HepG2 (cell line): ENCODE measurements around the gene SULT2A1. TPM values are rescaled to one million over a fixed set of nuclear protein-coding genes. Genes with fewer than 3 reads are reported as not detected.

Experiments
- AHR ChIP-seq: IDR thresholded peaks from 2 replicates; pipeline ENCODE4 v1.6.1; 2018; ENCODE audit warnings: missing genetic modification reagents, missing compliant biosample characterization
- ATAD3A ChIP-seq: sonication (generic); formaldehyde crosslinking; IDR thresholded peaks from 2 replicates; pipeline ENCODE4 v1.4.0; 2020; ENCODE audit warnings: missing genetic modification reagents
- GTF3A ChIP-seq: sonication (generic); formaldehyde crosslinking; conservative IDR thresholded peaks from 2 replicates; pipeline ENCODE4 v1.4.0; 2020; ENCODE audit warnings: mild to moderate bottlenecking, missing genetic modification reagents
- IKZF4 ChIP-seq: sonication (generic); formaldehyde crosslinking; IDR thresholded peaks from 2 replicates; pipeline ENCODE4 v1.5.1; 2020; ENCODE audit warnings: borderline replicate concordance, mild to moderate bottlenecking, low read depth, missing genetic modification reagents; ENCODE audit errors: not compliant biosample characterization
- JUND ChIP-seq: sonication (generic); formaldehyde crosslinking; IDR thresholded peaks from 2 replicates; pipeline ENCODE4 v1.8.0; 2022; ENCODE audit warnings: mild to moderate bottlenecking, missing genetic modification reagents
- MAFG ChIP-seq: sonication (generic); formaldehyde crosslinking; IDR thresholded peaks from 2 replicates; pipeline ENCODE4 v1.5.1; 2020; ENCODE audit warnings: mild to moderate bottlenecking, missing genetic modification reagents
- MIER2 ChIP-seq: IDR thresholded peaks from 2 replicates; pipeline ENCODE4 v1.6.1; 2016; ENCODE audit warnings: missing biosample characterization, missing genetic modification reagents
- PAWR ChIP-seq: sonication (generic); formaldehyde crosslinking; IDR thresholded peaks from 2 replicates; pipeline ENCODE4 v1.4.0; 2020; ENCODE audit warnings: missing genetic modification reagents, mild to moderate bottlenecking, borderline replicate concordance
- PHB2 ChIP-seq: fragments of 450-650 bp; IDR thresholded peaks from 2 replicates; pipeline ENCODE4 v1.6.1; 2018; ENCODE audit not compliant: partially characterized antibody
- POLR2G ChIP-seq: fragments of 200-400 bp; formaldehyde crosslinking; IDR thresholded peaks from 2 replicates; pipeline ENCODE4 v1.6.1; 2018; ENCODE audit warnings: mild to moderate bottlenecking, low read depth, low read length, moderate library complexity
- RORA ChIP-seq: sonication (generic); formaldehyde crosslinking; IDR thresholded peaks from 2 replicates; pipeline ENCODE4 v1.5.0; 2020; ENCODE audit warnings: mild to moderate bottlenecking, missing genetic modification reagents, moderate library complexity
- ZFP41 ChIP-seq: sonication (generic); formaldehyde crosslinking; IDR thresholded peaks from 2 replicates; pipeline ENCODE4 v1.4.0; 2020; ENCODE audit warnings: mild to moderate bottlenecking, missing genetic modification reagents, borderline replicate concordance
- ZNF232 ChIP-seq: sonication (generic); formaldehyde crosslinking; IDR thresholded peaks from 2 replicates; pipeline ENCODE4 v1.4.0; 2020; ENCODE audit warnings: missing genetic modification reagents, borderline replicate concordance
- ZNF296 ChIP-seq: sonication (generic); formaldehyde crosslinking; conservative IDR thresholded peaks from 2 replicates; pipeline ENCODE4 v1.5.0; 2020; ENCODE audit warnings: mild to moderate bottlenecking, missing genetic modification reagents
- ZNF326 ChIP-seq: sonication (generic); formaldehyde crosslinking; IDR thresholded peaks from 2 replicates; pipeline ENCODE4 v1.4.0; 2020; ENCODE audit warnings: missing genetic modification reagents, borderline replicate concordance
- ZNF563 ChIP-seq: sonication (generic); formaldehyde crosslinking; IDR thresholded peaks from 2 replicates; pipeline ENCODE4 v1.8.0; 2022; ENCODE audit warnings: mild to moderate bottlenecking, moderate library complexity, missing genetic modification reagents
- ZNF607 ChIP-seq: sonication (generic); formaldehyde crosslinking; IDR thresholded peaks from 2 replicates; pipeline ENCODE4 v1.5.1; 2020; ENCODE audit warnings: missing genetic modification reagents, mild to moderate bottlenecking, borderline replicate concordance
- polyA plus RNA-seq, 8 experiments: library from polyadenylated mRNA; depleted of rRNA in 3 of 8; stranded (reverse) in 7 of 8; unstranded in 1 of 8; fragments of >200 nt; fragmentation: Illumina TruSeq in 4 of 8; extraction: Trizol in 4 of 8; gene quantifications; 2 replicates each; pipeline versions ENCODE4 v1.2.1 to v1.2.3, GENCODE V29; 2011 to 2016; ENCODE audit warnings: low read depth in 4 of 8, missing spikeins in 1 of 8, mixed read lengths in 1 of 8; ENCODE audit not compliant: insufficient read depth in 1 of 8
- total RNA-seq, 5 experiments: library from RNA; depleted of rRNA; stranded (reverse); fragments of >200 nt; fragmentation: Illumina TruSeq; extraction: Trizol; gene quantifications; 2 replicates each; pipeline ENCODE4 v1.2.3, GENCODE V29; 2016; ENCODE audit warnings: low read depth in 1 of 5
- TF ChIP-seq, protein P1 (sequence below): sonication (generic); formaldehyde crosslinking; IDR thresholded peaks from 2 replicates; pipeline ENCODE4 v1.4.0; 2020; ENCODE audit warnings: missing genetic modification reagents
- TF ChIP-seq, protein P2 (sequence below): sonication (generic); formaldehyde crosslinking; IDR thresholded peaks from 2 replicates; pipeline ENCODE4 v1.5.1; 2020; ENCODE audit warnings: mild to moderate bottlenecking, missing genetic modification reagents, moderate library complexity
- TF ChIP-seq, protein P3 (sequence below): IDR thresholded peaks from 2 replicates; pipeline ENCODE4 v1.6.1; 2016; ENCODE audit warnings: missing genetic modification reagents, missing compliant biosample characterization
- TF ChIP-seq, protein P4 (sequence below): sonication (generic); formaldehyde crosslinking; IDR thresholded peaks from 2 replicates; pipeline ENCODE4 v1.8.1; 2022; ENCODE audit warnings: low read depth, mild to moderate bottlenecking, missing genetic modification reagents

Gene SULT2A1
- total and polyA plus RNA-seq, 2 of the 13 experiments (the other 11 are each of a cell fraction or from before 2014, with no cell fraction given) = 137 to 193 TPM

DNA sequence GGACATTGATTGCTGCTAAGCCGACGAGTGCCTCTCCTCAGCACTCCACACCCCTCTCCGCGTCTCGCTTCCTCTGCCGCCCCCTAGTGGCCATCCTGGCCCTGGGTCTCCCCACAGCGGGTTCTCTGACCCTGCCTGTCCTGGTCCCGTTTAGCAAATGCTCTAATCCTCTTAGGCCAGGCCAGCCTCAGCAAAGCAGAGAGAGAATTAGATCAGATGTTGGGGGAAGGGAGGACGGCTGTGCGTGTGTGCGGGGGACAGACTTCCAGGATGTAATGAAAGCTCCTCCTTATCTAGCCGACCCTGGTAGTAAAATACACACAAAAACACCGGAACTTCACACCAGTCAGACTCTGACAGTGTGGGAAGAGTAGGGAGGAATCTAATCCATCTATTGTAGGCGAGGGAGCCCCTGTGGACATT, 22.6 kb downstream of the SULT2A1 start (continued):
- TF ChIP-seq, protein P1, sequence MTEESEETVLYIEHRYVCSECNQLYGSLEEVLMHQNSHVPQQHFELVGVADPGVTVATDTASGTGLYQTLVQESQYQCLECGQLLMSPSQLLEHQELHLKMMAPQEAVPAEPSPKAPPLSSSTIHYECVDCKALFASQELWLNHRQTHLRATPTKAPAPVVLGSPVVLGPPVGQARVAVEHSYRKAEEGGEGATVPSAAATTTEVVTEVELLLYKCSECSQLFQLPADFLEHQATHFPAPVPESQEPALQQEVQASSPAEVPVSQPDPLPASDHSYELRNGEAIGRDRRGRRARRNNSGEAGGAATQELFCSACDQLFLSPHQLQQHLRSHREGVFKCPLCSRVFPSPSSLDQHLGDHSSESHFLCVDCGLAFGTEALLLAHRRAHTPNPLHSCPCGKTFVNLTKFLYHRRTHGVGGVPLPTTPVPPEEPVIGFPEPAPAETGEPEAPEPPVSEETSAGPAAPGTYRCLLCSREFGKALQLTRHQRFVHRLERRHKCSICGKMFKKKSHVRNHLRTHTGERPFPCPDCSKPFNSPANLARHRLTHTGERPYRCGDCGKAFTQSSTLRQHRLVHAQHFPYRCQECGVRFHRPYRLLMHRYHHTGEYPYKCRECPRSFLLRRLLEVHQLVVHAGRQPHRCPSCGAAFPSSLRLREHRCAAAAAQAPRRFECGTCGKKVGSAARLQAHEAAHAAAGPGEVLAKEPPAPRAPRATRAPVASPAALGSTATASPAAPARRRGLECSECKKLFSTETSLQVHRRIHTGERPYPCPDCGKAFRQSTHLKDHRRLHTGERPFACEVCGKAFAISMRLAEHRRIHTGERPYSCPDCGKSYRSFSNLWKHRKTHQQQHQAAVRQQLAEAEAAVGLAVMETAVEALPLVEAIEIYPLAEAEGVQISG (CRISPR knock-in tag) = no peak
- TF ChIP-seq PAWR (CRISPR knock-in tag) = no peak
- TF ChIP-seq GTF3A (CRISPR knock-in tag) = no peak
- TF ChIP-seq, protein P2, sequence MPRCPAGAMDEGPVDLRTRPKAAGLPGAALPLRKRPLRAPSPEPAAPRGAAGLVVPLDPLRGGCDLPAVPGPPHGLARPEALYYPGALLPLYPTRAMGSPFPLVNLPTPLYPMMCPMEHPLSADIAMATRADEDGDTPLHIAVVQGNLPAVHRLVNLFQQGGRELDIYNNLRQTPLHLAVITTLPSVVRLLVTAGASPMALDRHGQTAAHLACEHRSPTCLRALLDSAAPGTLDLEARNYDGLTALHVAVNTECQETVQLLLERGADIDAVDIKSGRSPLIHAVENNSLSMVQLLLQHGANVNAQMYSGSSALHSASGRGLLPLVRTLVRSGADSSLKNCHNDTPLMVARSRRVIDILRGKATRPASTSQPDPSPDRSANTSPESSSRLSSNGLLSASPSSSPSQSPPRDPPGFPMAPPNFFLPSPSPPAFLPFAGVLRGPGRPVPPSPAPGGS (CRISPR knock-in tag) = no peak
- TF ChIP-seq ATAD3A (CRISPR knock-in tag) = no peak
- TF ChIP-seq AHR (CRISPR knock-in tag) = no peak
- no peak for TF ChIP-seq RORA
- TF ChIP-seq PHB2 = no peak
- no peak for TF ChIP-seq ZNF232 (CRISPR knock-in tag)
- TF ChIP-seq ZNF326 (CRISPR knock-in tag) = no peak
- TF ChIP-seq MAFG (CRISPR knock-in tag) = no peak
- TF ChIP-seq, protein P3, sequence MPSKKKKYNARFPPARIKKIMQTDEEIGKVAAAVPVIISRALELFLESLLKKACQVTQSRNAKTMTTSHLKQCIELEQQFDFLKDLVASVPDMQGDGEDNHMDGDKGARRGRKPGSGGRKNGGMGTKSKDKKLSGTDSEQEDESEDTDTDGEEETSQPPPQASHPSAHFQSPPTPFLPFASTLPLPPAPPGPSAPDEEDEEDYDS = no peak
- TF ChIP-seq POLR2G = no peak
- no peak for TF ChIP-seq MIER2 (CRISPR knock-in tag)
- no peak for TF ChIP-seq JUND (CRISPR knock-in tag)
- TF ChIP-seq ZNF296 (CRISPR knock-in tag) = no peak
- TF ChIP-seq, protein P4, sequence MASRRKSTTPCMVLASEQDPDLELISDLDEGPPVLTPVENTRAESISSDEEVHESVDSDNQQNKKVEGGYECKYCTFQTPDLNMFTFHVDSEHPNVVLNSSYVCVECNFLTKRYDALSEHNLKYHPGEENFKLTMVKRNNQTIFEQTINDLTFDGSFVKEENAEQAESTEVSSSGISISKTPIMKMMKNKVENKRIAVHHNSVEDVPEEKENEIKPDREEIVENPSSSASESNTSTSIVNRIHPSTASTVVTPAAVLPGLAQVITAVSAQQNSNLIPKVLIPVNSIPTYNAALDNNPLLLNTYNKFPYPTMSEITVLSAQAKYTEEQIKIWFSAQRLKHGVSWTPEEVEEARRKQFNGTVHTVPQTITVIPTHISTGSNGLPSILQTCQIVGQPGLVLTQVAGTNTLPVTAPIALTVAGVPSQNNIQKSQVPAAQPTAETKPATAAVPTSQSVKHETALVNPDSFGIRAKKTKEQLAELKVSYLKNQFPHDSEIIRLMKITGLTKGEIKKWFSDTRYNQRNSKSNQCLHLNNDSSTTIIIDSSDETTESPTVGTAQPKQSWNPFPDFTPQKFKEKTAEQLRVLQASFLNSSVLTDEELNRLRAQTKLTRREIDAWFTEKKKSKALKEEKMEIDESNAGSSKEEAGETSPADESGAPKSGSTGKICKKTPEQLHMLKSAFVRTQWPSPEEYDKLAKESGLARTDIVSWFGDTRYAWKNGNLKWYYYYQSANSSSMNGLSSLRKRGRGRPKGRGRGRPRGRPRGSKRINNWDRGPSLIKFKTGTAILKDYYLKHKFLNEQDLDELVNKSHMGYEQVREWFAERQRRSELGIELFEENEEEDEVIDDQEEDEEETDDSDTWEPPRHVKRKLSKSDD (CRISPR knock-in tag) = no peak
- no peak for TF ChIP-seq ZFP41
- no peak for TF ChIP-seq IKZF4 (CRISPR knock-in tag)
- no peak for TF ChIP-seq ZNF563 (CRISPR knock-in tag)
- TF ChIP-seq ZNF607 (CRISPR knock-in tag) = 0 out of 2 replicates have a peak, but pooled peaks have one; percentile 22
